DOHH2 (cell line): Measurements from ENCODE around the gene SEMA3D.

Experiments
- CTCF ChIP-seq: fragments of 200-600 bp; sonication (generic); IDR thresholded peaks from one replicate; pipeline ENCODE4 v1.5.1; 2014; ENCODE audit warnings: antibody characterized with exemption, mild to moderate bottlenecking, low read depth, low read length; ENCODE audit not compliant: poor library complexity, severe bottlenecking
- EZH2phosphoT487 ChIP-seq: fragments of 200-600 bp; sonication (generic); IDR thresholded peaks from 2 replicates; pipeline ENCODE4 v1.6.1; 2017; ENCODE audit warnings: borderline replicate concordance, mild to moderate bottlenecking, antibody characterized with exemption, low read length, moderate library complexity, mixed read lengths

DNA sequence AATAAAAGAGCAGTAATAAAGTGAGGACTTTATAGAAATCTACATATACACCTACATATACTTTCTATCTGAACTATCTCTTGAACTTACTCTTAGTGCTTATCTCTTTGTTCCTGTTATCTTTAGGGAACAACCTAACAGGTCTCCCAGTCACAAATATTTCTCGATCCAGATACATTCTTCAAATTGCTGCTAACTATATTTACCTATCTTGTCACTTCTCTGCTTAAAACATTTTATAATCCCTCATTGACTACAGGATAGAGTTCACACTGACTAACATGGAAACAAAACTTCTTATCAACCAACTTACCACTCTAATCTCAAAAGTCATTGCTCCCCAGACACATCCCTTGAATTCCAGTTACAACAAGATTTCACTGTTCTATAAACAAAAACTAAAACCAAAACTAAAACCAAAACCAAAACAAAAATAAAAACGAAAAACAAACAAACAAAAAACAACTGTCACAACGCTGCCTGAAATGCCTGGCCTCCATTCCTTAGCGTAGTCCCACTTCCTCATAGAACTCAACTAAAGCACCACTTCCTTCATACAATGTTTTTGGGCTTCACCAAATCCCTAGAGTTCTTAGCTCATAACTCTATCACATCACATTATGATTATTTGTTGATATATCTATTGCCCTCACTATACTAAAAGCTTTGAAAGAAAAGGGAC is 134.7 kb downstream of the SEMA3D start:
- TF ChIP-seq CTCF: no peak
- TF ChIP-seq EZH2phosphoT487: no peak
